ENCODE measurements around the gene CRYBG2.

Gene CRYBG2

DNA sequence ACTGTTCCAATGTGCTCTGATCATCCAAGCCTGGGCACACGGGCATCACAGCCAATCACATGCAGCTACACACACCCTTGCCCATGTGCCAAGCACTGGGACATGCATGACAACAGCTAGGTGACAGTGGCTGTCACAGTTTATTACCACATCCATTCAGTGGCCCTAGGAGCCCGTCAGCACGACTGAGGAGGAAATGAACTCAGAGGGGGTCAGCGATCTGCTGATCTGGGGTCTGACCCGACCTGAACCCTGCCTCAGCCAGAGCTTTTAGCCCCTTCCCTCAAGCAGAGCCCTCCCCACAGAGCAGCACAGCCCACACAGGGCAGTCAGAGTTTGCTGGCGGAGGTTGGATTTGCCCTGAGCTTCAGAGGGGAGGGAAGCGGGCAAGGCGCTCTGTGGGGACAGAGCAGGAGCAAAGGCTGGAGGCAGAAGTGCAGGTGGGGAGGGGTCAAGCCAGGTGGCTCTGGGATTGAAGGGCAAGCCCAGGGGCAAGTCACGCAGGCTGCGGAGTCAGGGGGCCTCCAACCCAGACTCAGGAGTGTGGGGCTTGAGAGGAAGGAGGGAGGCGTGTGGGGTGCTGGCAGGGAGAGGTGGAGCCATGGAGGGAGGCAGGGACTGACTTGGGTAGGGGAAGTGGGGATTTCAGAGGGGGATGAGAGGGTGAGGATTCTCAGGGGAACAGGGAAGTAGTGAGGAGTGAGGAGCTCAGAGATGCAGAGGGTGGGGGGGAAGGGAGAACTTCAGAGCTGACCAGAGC, 63.6 kb downstream of the CRYBG2 start:
- peak; percentile 29 to 47 for DNase-seq

DNA sequence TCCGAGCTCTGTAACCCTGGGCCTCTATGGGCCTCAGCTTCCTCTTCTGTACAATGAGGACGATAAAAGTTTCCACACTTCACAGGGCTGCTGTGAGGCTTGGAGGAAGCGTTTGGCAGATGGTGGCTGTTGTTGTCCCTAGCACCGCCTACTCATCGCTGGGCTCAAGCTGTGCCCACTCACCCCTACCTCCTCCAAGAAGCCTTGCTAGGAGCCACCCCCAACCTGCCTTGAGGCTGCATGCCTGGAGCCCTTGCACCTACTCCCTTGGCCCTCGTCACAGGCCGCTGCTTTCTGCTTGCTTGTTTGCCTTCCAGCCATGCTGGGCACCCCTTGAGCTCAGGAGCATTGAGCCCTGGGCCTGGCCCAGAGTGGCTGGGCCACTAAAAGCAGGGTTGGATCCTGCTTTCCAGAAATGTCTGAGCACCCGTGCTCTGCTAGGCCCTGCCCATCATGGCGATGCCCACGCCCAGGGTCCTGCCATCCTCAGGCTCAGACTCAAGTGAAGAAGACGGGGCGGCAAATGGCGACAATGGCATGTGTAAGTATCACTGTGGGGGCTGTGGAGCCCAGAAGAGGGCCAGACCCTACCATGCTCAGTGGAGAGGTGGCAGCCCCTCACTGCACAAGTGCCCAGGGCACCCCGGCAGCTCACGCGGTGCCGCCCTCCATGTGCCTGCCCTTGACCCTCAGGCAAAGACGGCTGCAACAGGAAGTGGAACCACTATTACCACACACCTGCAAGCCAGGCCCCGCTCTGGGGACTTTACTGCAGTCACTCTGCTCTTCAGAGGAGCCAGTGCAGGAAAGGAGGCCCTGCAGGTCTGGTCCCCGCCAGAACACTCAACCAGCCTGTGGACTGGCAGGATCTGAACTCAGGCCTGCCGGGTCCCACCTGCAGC, 64.5 kb downstream of the CRYBG2 start:
- DNase-seq = peak; percentile 38 to 84

DNA sequence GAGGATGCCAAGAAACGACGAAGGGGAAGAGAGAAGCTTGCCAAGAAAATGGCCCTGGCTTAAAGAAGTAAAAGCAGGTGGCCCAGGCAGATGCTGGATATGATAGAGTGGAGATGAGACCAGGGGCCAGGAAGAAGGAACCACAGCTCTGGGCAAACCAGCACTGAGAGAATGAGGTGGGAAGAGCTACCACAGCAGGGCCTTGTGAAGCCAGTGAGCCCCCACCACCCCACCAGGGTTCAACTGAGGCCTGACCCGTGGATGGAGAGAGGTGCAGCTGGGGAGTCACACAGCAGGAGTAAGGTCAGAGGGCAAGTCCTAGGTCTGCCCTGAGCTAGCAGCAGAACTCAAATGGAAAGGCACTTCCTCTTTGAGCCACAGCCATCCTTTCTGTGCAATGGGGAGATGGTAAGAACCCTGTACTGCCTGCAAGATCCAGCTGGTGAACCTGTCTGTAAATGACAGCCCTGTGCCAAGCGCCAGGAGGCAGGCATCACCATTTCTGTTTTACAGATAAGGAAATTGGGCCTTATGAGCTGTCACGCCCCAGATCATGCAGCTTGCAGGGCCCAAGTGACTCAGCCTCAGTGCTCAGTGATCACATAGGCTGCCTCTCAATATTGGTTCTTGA, 65.5 kb downstream of the CRYBG2 start:
- DNase-seq = peak; percentile 49 to 59

DNA sequence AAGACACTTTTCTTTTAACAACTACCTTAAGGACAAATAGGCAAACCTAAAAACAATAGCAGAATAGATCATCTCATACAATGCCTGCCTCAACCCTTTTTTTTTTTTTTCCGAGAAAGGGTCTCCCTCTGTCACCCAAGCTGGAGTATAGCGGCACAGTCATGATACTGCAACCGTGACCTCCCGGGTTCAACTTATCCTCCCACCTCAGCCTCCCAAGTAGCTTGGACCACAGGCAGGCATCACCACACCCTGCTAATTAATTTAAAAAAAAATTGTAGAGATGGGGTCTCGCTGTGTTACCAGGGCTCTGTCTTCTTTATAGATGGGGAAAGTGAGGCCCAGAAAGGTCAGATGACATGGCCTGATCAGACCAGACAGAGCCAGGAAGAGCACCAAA, 66.1 kb downstream of the CRYBG2 start:
- no peak for DNase-seq

DNA sequence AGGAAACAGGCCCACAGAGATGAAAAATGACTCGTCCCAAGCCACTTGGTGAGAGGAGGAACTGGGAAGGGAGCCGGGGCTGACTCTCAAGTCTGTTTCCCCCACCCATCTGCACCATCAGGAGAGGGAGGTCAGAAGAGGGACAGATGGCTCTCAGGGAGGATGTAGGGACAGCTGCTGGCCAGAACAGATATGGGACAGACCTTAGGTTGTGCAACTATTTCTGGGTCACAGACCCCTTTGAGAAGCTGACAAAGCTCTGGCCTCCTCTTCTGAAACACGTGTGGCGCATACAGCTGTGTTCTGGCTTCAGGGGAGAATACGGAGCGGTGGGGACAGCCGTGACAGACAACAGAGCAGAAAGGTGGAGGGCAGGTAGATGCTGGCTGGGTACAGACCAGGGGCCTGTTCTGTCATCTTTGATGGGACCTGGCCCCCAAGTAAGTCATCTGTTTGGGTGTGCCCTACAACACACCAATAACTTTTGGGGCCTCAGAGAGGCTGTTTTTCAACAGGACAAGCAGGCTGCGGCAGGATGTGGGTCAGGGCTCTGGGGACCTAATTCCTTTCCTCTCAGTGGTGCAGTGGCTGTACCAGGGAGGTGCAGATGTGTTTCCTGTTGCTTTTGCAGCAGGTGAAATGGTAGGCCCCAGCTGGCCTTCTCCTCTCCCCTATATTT, 66.8 kb downstream of the CRYBG2 start:
- DNase-seq = peak; percentile 75 to 79

DNA sequence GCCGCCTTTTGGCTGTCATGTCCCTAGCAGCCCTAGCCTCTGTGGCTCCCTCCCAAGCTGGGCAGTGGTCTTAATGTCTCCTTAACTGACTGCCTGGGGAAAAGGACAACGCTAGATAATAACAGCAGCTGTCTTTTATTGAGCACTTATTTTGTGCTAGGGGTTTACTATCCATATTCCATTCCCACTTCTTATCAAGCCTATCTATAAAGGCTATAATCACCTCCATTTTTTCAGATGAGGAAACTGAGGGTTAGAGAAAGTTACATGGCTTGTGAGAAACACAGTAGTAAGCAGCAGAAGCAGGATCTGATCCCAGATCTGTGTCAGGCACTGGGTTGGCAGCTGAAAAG, 67.9 kb downstream of the CRYBG2 start:
- DNase-seq = no peak

DNA sequence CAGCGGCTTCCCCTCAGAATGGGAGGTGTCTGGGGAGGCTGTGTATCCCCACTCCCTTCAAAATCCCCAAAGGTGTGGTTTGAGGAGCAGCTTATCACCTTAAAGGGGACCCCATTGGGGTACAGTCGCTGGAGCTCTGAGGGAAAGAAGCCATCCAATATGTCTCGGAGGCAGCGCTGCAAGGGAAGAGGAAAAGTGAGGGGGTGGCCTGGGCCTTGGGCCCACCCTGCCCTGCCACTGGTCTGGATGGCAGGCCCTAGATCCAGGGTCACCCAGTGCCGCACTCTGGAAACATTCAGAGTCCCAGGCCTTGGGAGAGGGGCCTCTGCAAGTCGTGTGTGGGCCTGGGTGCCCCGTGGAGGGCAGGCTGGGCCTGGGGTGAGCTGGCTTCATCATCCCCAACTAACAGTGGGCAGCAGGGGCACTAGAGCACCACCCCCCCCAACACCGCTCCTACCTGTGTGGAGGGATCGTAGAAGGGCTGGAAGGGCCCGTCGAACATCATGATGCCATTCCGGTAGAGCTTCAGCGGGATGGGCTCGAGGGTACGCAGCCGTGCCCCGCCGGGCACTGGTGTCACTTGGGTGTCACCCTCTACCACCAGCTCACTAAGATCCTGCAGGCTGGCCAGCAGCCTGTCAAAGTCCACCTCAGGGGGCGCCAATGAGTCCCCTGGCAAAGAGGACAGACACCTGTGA, 68.4 kb downstream of the CRYBG2 start:
- DNase-seq = peak in 1 of 2 donors; percentile 35

DNA sequence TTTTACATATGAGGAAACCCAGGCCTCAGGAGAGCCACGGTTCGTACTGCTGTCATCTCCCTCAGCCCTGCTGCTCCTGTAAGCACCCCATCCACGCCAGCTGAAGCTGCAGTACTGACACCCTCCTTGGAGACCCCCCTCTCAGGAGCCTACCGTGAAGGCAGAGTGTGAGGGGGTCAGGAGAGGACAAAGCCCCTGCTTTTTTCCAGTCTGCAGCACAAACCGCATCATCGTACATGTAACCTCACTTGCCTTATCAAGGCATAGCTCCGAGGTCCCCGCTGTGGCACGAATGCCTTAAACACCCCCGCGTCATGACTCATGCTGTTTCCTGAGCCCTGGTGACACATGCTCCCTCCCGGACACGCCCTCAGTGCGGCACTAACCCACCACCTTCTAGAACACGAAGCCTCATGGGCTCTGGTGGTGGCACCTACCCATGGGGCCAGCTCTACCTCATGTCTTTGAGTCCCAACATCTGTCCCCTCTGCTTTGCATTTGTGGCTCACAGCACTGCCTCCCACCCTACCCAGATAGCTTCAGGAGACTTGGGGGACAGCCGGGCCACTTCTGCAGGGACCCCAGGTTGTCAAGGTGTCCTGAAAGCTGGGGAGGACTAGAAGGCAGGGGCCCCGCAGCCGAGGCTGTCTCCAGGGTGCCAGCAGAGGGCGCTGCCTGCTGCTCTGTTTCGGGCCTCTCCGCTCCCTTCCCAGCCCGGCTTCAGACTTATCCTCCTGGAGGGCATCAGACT, 69.2 kb downstream of the CRYBG2 start:
- peak; percentile 92 to 93 for DNase-seq

DNA sequence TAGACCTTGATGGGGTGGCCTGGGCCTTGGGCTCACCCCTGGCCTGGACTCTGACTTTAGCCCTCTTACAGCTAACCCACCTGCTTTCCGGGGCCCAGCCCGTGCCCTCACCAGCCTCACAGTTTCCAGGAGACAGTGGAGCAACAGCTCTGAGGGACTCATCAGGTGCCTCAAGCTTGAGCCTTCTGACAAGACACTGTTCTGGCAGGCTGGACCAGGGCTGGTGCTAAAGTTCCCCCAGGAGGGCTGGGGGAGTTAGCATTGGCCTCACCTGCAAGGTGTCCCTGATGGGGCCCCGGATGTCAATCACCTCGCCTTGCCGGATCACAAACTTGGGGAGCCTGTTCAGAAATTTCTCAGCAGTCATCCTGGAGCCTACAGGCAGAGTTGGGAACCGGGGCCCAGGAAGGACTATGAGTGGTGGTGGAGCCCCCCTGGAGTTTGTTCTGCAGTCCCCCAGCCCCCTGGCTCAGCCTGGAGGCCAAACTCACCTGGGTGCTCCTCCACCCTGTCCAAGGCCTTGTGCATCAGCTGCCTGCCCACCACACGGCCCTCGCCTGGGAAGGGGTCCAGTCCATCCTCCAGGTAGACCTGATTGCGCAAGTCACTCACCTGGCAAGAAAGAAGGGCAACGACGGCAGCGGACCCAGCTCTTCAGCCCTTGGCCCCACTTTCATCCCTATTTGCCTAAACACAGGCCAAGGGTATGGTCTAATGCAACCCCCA, 69.9 kb downstream of the CRYBG2 start:
- DNase-seq = no peak

DNA sequence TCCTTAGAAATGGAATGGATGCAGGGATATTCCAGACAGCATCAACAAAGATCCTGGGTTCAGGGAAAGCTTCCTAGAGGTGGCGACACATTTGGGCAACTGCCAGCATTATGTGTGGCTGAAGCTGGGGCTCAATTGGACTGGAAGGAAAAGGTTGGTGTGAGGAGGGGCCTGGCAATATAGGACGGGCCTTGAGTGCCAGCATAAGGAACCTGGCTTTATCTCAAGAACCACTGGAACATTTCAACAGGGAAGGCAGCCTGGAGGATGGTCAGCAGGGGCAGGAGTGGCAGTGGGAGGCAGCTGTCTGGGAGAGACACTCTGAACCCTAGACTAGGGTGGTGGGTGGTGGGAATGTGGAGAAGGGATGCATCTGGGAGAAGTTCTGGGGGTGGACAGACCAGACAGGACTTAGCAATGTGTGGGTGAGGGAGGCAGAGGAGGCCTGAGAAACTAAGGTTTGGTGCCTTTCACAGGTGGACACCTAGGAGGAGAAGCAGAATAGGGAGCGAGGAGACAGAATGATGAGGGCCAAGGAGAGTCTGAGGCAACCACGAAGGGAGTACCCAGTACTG, 70.6 kb downstream of the CRYBG2 start:
- DNase-seq = no peak

DNA sequence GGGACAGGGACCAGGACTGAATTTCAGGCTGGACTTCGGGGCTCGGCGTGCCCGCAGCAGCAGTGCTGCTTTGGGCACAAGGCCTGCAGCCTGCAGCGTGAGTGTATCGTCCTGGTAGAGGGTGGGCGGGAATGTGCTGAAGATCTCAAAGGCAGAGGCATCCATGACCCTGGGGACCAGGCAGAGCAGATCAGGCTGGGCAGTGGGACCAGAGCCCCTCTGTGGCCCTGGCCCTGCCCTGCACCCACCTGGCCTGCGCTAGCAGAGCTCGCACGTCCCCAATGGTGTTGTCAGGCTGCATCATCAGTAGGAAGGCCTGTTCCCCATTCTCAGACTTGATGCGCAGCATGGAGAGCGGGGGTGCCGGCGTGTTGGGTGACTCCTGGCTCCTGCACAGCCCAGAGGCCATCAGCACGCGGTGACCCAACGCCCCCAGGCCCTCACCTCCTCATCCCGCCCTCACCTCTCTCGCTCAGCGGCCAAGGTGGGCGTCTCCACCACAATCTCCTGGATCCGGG, 71.5 kb downstream of the CRYBG2 start:
- no peak for DNase-seq

DNA sequence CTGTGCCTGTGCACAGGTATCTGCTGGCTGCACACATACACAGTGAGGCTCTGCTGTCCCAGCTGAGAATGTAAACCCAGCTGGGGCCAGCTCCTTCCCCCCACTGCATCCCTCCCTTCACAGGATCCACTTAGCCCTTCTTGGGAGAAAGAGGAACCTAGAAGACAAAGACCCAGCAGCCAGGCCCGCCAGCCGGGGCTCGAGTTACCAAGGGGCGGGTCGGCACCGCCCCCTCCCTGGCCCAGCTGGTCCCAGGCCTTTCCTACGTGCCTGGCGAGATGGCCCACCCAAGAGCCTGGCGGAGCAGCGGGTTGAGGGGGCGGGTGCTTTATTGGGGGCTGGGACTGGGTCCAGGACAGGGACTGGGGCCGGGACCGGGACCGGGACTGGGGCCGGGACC, 72.0 kb downstream of the CRYBG2 start:
- no peak for DNase-seq

DNA sequence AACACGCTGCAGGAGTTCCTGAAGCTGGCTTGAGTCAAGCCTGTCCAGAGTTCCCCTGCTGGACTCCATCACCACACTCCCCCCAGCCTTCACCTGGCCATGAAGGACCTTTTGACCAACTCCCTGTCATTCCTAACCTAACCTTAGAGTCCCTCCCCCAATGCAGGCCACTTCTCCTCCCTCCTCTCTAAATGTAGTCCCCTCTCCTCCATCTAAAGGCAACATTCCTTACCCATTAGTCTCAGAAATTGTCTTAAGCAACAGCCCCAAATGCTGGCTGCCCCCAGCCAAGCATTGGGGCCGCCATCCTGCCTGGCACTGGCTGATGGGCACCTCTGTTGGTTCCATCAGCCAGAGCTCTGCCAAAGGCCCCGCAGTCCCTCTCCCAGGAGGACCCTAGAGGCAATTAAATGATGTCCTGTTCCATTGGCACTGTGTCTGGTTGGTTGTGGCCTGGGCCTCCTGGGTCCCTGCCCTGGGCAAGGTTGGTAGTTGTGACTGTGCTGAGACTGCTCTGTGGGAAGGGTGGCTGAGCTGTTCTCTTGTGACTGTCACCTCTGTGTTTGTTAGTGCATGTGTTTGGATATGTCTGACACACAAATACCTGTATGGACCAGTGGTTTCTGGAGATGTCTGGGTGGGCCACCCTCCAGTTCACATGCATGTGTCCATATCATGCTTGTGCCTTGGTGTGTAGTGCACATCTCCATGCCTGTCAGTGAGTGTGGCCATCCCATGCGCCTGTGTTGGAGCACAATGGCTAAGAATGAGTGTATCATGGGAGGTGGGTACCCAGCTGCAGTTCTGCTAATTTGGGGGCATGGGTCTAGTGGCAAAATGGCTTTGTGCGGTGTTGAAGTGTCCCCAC, 72.6 kb downstream of the CRYBG2 start:
- no peak for DNase-seq

DNA sequence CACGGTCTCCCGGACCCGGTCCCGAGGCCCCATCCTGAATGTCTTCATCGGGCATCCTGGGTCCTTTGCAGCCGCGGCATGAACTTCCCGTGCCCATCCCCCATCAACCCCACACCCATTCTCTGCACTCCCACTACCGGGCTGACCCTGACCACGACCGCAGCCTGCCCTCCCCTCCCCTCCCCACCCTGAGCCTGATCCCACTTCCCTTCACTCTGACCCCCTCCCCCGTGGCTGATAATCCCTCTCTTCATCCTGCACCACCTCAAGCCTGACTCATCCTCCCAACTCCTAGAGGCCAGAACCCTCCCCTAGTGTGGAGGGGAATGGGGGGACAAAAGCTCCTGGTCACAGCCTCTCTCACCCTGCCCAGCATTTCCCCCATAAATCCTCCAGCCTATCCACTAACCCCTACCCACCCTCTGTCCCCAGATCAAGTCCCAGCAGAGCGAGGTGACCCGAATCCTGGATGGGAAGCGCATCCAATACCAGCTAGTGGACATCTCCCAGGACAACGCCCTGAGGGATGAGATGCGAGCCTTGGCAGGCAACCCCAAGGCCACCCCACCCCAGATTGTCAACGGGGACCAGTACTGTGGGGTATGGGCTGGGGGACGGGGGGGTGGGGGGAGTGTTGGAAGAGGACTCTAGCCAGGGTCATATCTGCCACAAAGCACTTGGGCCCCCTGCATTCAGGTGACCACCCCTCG, 73.4 kb downstream of the CRYBG2 start:
- peak in 1 of 2 donors; percentile 19 for DNase-seq

DNA sequence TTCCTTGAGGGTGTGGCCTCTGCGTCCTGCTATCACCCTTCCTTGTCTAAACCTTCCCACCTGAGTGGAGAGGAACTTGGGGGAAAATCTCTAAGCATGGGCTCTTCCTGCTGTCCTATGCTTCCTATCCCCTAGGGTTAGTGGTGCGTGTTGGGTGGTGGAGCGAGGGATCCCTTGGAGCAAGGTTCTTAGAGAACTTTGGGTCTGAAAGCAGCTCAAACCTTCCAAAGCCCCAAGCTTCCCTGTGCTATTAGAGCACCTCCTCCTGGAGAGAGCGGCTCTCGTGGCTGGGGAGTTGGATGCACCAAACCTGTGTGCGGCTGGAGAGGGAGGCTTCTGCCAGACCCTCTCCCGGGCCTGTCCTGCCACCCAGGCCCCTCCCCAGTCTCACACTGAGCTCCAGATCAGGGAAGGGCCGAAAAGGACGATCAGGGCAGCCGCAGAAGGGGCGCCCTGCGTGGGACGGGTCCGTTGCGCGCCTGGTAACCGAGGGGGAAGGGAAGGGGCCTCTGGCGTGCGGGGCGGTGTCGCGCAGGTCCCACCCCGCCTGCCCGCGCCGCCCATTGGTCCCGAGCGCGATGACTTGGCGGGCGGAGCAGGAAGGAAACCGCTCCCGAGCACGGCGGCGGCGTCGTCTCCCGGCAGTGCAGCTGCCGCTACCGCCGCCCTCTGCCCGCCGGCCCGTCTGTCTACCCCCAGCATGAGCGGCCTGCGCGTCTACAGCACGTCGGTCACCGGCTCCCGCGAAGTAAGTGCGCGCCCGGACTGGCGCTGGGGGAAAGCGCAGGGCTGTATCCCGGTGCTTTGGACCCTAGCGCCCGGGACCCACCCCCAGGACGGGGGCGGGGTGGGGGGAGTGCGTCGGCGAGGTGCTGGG, 74.2 kb downstream of the CRYBG2 start, which contains the start of gene SH3BGRL3:
TSS of gene SH3BGRL3 (plus strand) at position 631 of the 877 bp plus-strand sequence. CDS start at position 701, 70 bp downstream.
- peak; percentile 82 to 83 for DNase-seq

DNA sequence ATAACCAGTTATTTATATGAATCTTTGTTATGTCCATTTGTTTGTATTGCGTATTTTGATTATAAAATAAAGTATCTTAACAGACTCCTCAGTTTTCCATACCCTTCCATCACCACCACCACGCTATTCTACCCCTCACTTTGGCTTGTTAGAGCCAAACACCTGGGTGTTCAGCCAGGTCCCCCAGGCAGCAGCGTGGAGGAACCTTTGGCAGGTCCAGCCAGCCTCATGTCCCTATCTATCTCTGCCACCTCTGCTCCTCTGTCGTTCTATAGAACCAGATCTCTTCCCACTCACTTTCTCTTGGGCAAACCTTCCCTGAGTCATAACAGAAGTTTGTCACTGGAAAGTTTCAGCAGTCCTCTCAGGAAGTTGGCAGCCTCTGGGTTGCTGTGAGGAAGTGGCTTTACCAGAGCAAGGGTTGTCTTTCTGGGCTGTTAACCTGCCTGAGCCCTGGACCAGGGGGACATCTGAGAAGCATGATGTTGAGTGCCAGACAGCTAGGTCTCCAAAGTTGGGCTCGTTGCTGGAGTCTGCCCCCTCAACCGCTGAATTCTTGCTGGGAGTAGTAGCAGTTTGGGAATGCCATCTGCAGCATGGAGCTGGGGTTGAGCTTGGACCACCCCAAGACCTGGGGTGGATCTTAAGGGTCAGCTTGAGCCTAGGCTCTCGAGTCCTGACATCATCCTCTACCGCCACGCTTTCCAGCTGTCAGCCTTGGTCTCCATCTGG, 75.0 kb downstream of the CRYBG2 start:
- peak; percentile 46 to 61 for DNase-seq

DNA sequence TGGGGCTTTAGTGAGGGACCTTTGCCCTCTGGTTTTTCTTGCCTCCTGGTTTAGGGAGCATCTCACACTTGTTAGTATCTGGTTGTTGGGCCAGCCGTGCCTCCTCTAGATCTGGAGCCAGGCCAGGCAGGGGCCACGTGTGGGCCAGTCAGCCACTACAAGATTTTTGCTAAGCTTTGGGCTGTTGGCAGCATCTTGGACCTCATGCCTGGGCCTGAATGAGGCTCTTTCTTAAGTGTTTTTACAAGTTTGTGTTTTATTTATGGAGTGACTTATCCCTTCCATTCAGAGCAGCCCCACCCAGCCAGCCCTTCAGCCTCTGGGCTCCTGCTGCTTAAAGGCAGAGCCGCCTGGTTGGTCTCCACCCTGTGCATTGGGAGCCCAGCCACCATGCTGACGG, 75.6 kb downstream of the CRYBG2 start:
- no peak for DNase-seq
